Esophagus muscularis mucosa (tissue), 4 donors: ENCODE results near the gene MADD. TPM values are rescaled to one million over a fixed set of nuclear protein-coding genes. Genes with fewer than 3 reads are reported as not detected.

Experiments used
- DNase-seq: peaks from one replicate; pipeline ENCODE4 v3.0.0-alpha.2; 2017; ENCODE audit errors: extremely low spot score
- H3K27ac ChIP-seq, 4 donors: fragments of 200-600 bp; sonication (generic); replicated peaks in 1 of 4; 1 replicate in 3 of 4; 2 replicates in 1 of 4; pipeline ENCODE4 v1.5.1; 2016 to 2019; ENCODE audit warnings: mild to moderate bottlenecking in 1 of 4
- H3K27me3 ChIP-seq, 4 donors: fragments of 200-600 bp; sonication (generic); one replicate each; pipeline versions ENCODE4 v1.5.1 to v1.6.0; 2016 to 2019
- H3K36me3 ChIP-seq, 4 donors: fragments of 200-600 bp; sonication (generic); one replicate each; pipeline ENCODE4 v1.5.1; 2016 to 2019
- H3K4me1 ChIP-seq, 4 donors: fragments of 200-600 bp; sonication (generic); one replicate each; pipeline ENCODE4 v1.5.1; 2016 to 2019
- H3K4me3 ChIP-seq, 4 donors: fragments of 200-600 bp; sonication (generic); 1 replicate in 2 of 4; 2 replicates in 2 of 4; pipeline ENCODE4 v1.5.1; 2016 to 2019; ENCODE audit warnings: mild to moderate bottlenecking in 4 of 4, moderate library complexity in 1 of 4
- H3K9me3 ChIP-seq, 4 donors: fragments of 200-600 bp; sonication (generic); 1 replicate in 3 of 4; 2 replicates in 1 of 4; pipeline ENCODE4 v1.5.1; 2016 to 2019
- EP300 ChIP-seq: sonication (generic); formaldehyde crosslinking; IDR thresholded peaks from one replicate; pipeline ENCODE4 v1.6.1; 2017; ENCODE audit warnings: antibody characterized with exemption
- POLR2A ChIP-seq: fragments of 450-650 bp; IDR thresholded peaks from one replicate; pipeline ENCODE4 v1.6.1; 2017; ENCODE audit warnings: antibody characterized with exemption, moderate library complexity, mild to moderate bottlenecking, low read depth
- POLR2AphosphoS5 ChIP-seq, 2 donors: sonication (generic); formaldehyde crosslinking; IDR thresholded peaks; one replicate each; pipeline ENCODE4 v1.6.1; 2017; ENCODE audit warnings: antibody characterized with exemption in 2 of 2
- WGBS: methylation state at CpG from one replicate; pipeline ENCODE4 v1.1.5; 2018; 5-methylcytosine and 5-hydroxymethylcytosine counted together
- intact Hi-C: fragments of 100-400 bp; cut with DNase I; formaldehyde crosslinking; loops from one replicate; pipeline ENCODE4 v1.15.1; 2023
- total RNA-seq, 4 donors: library from RNA; depleted of rRNA; stranded (reverse); fragments of >200 nt; gene quantifications; one replicate each; pipeline versions ENCODE4 v1.1.0 to v1.2.1, GENCODE V29; 2016
- TF ChIP-seq, protein P1 (sequence below), 3 experiments: fragments of 200-600 bp in 2 of 3; fragments of 450-650 bp in 1 of 3; sonication (generic) in 2 of 3; IDR thresholded peaks; one replicate each; pipeline ENCODE4 v1.5.1; 2017 to 2019; ENCODE audit warnings: antibody characterized with exemption in 3 of 3, mild to moderate bottlenecking in 2 of 3, moderate library complexity in 1 of 3

Gene MADD
- total RNA-seq, 4 donors from 2014 or later = 27.8 to 35.4 (median 32.7) TPM

DNA sequence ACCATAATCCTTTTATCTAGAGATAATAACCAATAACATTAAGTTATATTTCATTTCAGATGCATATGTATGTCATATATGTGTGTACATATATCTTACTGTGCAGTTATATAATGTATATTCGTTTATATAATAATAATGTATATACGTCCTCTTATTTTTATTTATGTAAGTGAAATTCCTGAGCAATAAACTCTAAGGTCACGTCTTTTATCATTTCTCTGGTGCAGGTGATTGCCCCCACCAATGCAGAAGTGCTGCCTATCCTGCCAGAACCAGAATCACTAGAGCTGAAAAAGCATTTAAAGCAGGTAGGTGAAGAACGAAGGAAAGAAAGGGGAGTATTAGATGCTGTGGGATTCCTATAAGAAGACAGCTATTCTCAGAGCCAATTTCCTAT is 8.8 kb downstream of the MADD start:
- DNase-seq = no peak
- Histone ChIP-seq H3K9me3 (no peaks in the 10 kb centered on the region), H3K36me3 (peaks cover 90 to 97% (median 95%) of the 10 kb centered on the region in 4 donors), H3K4me1 (peaks cover 0 to 10% (median 0%) of the 10 kb centered on the region in 4 donors), H3K27ac (no peak overlapping the region), H3K27me3 (no peaks in the 10 kb centered on the region), H3K4me3 (no peak overlapping the region)
- intact Hi-C loops = loop anchor here (10.0 kb wide), 1 partner anchor 76 kb away; the partner anchor contains the start of gene MYBPC3
- TF ChIP-seq POLR2AphosphoS5 (IDR thresholded peaks at IDR 0.05) = no peak
- no peak for TF ChIP-seq EP300
- no peak for TF ChIP-seq POLR2A
- TF ChIP-seq, protein P1, sequence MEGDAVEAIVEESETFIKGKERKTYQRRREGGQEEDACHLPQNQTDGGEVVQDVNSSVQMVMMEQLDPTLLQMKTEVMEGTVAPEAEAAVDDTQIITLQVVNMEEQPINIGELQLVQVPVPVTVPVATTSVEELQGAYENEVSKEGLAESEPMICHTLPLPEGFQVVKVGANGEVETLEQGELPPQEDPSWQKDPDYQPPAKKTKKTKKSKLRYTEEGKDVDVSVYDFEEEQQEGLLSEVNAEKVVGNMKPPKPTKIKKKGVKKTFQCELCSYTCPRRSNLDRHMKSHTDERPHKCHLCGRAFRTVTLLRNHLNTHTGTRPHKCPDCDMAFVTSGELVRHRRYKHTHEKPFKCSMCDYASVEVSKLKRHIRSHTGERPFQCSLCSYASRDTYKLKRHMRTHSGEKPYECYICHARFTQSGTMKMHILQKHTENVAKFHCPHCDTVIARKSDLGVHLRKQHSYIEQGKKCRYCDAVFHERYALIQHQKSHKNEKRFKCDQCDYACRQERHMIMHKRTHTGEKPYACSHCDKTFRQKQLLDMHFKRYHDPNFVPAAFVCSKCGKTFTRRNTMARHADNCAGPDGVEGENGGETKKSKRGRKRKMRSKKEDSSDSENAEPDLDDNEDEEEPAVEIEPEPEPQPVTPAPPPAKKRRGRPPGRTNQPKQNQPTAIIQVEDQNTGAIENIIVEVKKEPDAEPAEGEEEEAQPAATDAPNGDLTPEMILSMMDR (IDR thresholded peaks at IDR 0.05) = no peak
- WGBS = 90% methylated on average over 4 of the region's 4 CpGs

DNA sequence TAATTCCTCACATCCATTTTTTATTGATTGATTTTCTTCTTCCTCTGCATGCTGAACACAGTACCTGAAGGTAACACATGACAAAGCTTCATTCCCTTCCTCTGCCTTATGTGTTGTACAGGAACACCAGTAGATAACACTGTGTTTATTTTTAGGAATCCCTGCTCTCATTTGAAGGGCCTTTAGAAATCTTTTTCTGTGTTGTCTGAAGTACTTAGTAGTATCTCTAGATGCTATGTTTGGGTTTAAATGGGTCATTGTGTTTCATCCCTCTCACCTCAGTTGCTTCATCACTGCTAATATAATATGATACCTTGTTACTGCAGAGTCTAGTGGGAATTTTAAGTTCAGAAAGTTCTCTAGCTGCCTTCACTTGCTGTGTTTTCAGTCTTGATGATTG is 10.2 kb downstream of the MADD start:
- Histone ChIP-seq H3K4me1 (peaks cover 0 to 10% (median 0%) of the 10 kb centered on the region in 4 donors), H3K9me3 (no peaks in the 10 kb centered on the region), H3K27me3 (no peaks in the 10 kb centered on the region), H3K4me3 (no peak overlapping the region), H3K27ac (no peak overlapping the region), H3K36me3 (peaks cover 97 to 100% (median 98%) of the 10 kb centered on the region in 4 donors)
- intact Hi-C loops = no loop called here
- DNase-seq = no peak
- no peak for TF ChIP-seq POLR2AphosphoS5 (IDR thresholded peaks at IDR 0.05)
- TF ChIP-seq POLR2A = no peak
- TF ChIP-seq, protein P1 (IDR thresholded peaks at IDR 0.05) = no peak
- TF ChIP-seq EP300 = no peak

DNA sequence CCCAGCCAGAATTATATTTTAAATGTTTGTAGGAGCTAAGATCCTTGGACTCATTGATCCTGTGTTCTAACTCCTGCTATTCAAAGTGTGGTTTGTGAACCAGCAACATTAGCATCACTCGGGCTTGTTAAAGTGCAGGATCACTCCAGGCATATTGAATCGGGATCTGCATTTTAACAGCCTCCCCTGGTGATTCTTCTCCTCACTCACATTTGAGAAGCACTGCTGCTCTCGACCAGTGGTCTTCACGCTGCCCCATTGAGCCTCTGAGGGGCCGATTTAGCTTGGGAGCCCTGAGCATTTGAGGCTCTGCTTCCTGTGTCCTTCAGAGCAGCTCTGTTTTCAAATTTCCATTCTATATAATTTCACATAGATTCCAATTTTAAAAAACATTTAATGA is 10.9 kb downstream of the MADD start:
- Histone ChIP-seq H3K4me3 (no peak overlapping the region), H3K9me3 (no peaks in the 10 kb centered on the region), H3K27me3 (no peaks in the 10 kb centered on the region), H3K27ac (no peak overlapping the region), H3K36me3 (peaks cover 97 to 100% (median 98%) of the 10 kb centered on the region in 4 donors), H3K4me1 (peaks cover 0 to 10% (median 0%) of the 10 kb centered on the region in 4 donors)
- WGBS = 69% methylated on average over 5 of the region's 5 CpGs
- no peak for DNase-seq
- intact Hi-C loops = no loop called here
- TF ChIP-seq EP300 (no peak), POLR2A (no peak), POLR2AphosphoS5 (IDR thresholded peaks at IDR 0.05) (no peak)
- TF ChIP-seq, protein P1 (IDR thresholded peaks at IDR 0.05) = no peak

DNA sequence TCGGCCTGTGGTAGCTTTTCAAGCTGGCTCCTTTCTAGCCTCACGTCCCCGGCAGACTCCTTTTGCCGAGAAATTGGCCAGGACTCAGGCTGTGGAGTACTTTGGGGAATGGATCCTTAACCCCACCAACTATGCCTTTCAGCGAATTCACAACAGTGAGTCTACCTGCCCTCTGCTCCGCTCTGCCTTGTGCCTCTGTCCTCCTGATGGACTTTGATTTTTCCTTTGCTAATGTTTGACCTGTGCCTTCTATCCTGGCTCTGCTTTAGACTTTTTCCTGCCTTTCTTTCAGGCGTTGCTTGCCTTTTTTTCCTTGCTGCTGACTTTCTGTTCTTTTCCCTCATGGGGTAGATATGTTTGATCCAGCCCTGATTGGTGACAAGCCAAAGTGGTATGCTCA is 12.5 kb downstream of the MADD start:
- 92% methylated on average over 7 of the region's 7 CpGs for WGBS
- Histone ChIP-seq H3K27ac (no peak overlapping the region), H3K27me3 (no peaks in the 10 kb centered on the region), H3K36me3 (peaks cover 93 to 100% (median 98%) of the 10 kb centered on the region in 4 donors), H3K9me3 (no peaks in the 10 kb centered on the region), H3K4me3 (no peak overlapping the region), H3K4me1 (peaks cover 0 to 13% (median 0%) of the 10 kb centered on the region in 4 donors)
- no peak for TF ChIP-seq EP300
- TF ChIP-seq POLR2AphosphoS5 (IDR thresholded peaks at IDR 0.05) = no peak
- intact Hi-C loops = no loop called here
- no peak for DNase-seq

DNA sequence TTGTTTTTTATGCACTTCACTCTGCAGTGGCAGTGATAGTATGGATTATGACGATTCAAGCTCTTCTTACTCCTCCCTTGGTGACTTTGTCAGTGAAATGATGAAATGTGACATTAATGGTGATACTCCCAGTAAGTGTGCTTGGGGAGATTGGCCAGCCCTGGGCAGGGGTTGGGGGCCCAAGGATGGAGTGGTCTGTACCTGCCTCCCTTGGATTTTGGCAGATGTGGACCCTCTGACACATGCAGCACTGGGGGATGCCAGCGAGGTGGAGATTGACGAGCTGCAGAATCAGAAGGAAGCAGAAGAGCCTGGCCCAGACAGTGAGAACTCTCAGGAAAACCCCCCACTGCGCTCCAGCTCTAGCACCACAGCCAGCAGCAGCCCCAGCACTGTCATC is 14.2 kb downstream of the MADD start:
- peaks cover 93 to 100% (median 95%) of the 10 kb centered on the region in 4 donors for H3K36me3 ChIP-seq
- H3K4me1 ChIP-seq = peaks cover 0 to 18% (median 4%) of the 10 kb centered on the region in 4 donors

More for the DNA sequence above, 14.2 kb downstream of the MADD start:
- Histone ChIP-seq H3K9me3 (no peaks in the 10 kb centered on the region), H3K4me3 (no peak overlapping the region), H3K27ac (no peak overlapping the region), H3K27me3 (no peaks in the 10 kb centered on the region)
- TF ChIP-seq POLR2A = no peak
- TF ChIP-seq, protein P1 (IDR thresholded peaks at IDR 0.05) = no peak
- TF ChIP-seq POLR2AphosphoS5 (IDR thresholded peaks at IDR 0.05) = no peak
- no peak for TF ChIP-seq EP300
- no peak for DNase-seq
- intact Hi-C loops = no loop called here
- 100% methylated on average over 4 of the region's 4 CpGs for WGBS
